Ecto neural progenitor cell (in vitro differentiated cells): Measurements from ENCODE around the gene UBTF.

ENCODE experiments used
- DNase-seq: peaks from one replicate; pipeline ENCODE4 v3.0.0-alpha.2; 2018; ENCODE audit warnings: low spot score

The UBTF gene

DNA sequence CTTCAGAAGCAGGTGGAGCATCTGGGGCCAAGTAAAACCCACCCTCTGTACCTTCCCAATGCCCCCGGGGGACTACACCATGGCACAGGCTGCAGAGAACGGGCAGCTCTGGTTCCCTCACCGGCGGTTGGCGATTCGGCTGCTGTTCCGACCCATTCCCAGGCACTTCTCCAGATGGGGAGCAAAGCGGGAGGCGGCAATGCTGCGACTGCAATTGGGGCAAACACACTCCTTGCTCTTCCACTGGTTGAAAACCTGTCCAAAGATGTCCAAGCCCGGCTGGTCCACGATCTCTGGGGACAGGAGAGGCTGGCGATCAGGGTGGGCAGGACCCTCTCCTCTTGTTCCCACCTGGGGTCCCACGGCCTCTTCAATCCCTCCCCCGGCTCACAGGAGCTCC lies 22.4 kb downstream of the UBTF start:
- no peak for DNase-seq

- DNase-seq, result no peak
These were observed 26.0 kb downstream of the UBTF start for GRCh38 chr17:44193326-44194084.

GRCh38 chr17:44192750-44193149 lies 26.7 kb downstream of the UBTF start:
- DNase-seq, result no peak

DNA sequence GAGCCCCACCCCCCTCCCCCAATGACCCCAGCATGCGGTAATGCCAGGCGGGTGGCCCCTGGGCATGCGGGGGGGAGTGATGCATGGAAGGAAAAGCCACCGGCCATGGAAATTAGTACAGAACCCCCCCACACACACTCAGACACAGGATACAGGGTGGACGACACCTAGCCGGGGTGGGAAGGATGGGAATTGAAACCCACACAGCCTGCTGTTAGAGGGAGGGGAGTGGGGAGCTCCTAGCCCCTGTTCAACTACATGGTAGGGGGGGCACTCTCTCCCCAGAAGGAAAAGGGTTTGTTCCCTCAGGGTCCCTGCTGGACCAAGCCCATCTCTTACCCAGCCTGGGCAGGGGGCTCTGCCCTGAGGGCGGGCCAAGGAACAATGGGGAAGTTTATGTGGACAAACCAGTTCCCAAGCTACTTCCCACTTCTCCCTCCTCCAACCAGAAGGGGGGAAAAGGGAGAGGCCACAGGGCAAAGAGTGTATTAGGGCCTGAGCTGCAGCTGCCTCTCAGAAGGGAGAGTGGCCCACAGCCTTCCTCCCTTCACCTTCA lies 27.5 kb downstream of the UBTF start:
- peak; percentile 66 for DNase-seq

- DNase-seq, result no peak
These were observed 28.1 kb downstream of the UBTF start for GRCh38 chr17:44191369-44191768.

DNA sequence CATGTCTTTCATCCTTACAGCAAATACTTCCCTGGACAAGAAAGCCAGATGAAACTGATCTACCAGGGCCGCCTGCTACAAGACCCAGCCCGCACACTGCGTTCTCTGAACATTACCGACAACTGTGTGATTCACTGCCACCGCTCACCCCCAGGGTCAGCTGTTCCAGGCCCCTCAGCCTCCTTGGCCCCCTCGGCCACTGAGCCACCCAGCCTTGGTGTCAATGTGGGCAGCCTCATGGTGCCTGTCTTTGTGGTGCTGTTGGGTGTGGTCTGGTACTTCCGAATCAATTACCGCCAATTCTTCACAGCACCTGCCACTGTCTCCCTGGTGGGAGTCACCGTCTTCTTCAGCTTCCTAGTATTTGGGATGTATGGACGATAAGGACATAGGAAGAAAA lies 29.0 kb downstream of the UBTF start:
- no peak for DNase-seq

DNA sequence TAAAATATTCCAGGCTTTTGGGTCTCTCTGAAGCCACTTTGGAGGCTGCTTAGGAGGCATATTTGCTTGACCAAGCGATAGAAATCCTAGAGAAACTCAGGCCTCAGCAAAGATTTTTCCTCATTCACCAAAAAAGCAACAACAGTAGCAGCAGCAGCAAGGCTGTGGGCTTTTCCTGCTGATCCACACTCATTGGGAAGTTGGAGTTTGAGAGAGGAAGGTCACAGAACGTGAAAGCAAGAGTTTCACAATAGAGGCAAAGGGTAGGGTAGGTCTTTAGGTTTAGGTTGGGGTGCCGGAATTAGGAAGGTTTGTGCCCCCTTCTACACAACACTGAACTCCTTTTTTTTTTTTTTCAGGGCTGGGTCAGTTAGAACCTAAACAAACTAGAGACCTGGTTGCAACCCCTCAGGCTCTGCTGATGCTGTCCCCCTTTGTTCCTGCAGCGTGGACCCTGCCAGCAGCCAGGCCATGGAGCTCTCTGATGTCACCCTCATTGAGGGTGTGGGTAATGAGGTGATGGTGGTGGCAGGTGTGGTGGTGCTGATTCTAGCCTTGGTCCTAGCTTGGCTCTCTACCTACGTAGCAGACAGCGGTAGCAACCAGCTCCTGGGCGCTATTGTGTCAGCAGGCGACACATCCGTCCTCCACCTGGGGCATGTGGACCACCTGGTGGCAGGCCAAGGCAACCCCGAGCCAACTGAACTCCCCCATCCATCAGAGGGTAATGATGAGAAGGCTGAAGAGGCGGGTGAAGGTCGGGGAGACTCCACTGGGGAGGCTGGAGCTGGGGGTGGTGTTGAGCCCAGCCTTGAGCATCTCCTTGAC lies 30.7 kb downstream of the UBTF start:
- no peak for DNase-seq

- DNase-seq, result no peak
These were observed 32.2 kb downstream of the UBTF start for GRCh38 chr17:44187131-44187899.

- DNase-seq, result peak; percentile 100
These were observed 33.0 kb downstream of the UBTF start, which contains the start of gene TMUB2 for GRCh38 chr17:44186307-44187130. Gene TMUB2 (plus strand): TSS chr17:44186972. CDS start chr17:44187709, 737 bp downstream.

DNA sequence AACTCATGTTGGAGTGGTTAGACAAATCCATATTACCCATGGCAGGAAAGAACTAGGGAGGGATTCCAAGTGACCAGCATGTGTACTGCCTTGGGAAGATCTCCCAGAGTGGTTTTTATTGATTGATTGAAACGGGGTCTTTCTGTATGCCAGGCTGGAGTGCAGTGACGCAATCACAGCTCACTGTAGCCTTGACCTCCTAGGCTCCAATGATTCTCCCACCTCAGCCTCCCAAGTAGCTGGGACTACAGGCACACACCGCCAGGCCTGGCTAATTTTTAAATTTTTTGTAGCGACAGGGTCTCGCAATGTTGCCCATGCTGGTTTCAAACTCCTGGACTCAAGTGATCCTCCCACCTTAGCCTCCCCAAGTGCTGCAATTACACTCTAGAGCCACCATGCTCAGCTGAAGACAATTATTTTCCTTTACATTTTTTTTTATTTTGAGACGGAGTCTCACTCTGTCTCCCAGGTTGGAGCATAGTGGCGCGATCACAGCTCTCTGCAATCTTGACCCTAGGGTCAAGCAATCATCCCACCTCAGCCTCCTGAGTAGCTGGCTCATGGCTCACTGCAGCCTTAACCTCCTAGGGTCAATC lies 35.2 kb downstream of the UBTF start:
- no peak for DNase-seq

GRCh38 chr17:44183024-44183423 lies 36.5 kb downstream of the UBTF start:
- DNase-seq, result no peak

DNA sequence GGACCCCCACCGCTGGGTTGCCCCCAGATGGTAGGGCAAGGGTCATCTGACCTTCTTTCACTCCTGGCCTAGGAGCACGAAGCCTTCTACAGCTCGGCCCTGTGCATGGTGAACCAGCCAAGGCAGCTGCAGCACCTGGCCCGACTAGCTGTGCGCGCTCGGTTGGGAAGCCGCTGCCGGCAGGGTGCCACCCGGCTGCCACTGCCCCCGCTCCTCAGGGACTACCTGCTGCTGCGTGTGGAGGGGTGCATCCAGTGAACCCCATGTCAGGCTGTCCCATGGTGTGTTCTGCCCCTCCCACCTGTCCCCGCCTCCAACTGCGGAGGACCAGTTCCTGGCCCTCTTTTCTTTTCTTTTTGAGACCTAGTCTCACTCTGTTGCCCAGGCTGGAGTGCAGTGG lies 41.3 kb downstream of the UBTF start:
- no peak for DNase-seq

DNA sequence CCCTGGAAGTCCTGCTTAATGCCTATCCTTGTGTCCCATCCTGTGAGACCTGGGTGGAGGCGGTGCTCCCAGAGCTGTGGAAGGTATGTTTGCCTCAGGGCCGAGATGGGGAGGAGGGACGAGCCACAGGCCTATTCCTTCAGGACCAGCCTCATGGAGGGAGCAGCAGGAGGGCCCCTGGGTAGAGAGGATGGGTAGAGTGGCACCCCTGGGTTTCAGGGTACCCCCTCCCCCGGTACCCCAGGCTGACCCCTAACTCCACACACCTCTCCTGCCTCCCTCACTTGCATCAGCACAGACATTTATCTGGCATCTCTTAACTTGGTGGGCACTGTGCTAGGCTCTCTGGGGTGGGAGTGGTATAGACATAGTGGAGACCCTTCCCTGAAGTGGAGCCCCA lies 41.8 kb downstream of the UBTF start:
- DNase-seq, result no peak

DNA sequence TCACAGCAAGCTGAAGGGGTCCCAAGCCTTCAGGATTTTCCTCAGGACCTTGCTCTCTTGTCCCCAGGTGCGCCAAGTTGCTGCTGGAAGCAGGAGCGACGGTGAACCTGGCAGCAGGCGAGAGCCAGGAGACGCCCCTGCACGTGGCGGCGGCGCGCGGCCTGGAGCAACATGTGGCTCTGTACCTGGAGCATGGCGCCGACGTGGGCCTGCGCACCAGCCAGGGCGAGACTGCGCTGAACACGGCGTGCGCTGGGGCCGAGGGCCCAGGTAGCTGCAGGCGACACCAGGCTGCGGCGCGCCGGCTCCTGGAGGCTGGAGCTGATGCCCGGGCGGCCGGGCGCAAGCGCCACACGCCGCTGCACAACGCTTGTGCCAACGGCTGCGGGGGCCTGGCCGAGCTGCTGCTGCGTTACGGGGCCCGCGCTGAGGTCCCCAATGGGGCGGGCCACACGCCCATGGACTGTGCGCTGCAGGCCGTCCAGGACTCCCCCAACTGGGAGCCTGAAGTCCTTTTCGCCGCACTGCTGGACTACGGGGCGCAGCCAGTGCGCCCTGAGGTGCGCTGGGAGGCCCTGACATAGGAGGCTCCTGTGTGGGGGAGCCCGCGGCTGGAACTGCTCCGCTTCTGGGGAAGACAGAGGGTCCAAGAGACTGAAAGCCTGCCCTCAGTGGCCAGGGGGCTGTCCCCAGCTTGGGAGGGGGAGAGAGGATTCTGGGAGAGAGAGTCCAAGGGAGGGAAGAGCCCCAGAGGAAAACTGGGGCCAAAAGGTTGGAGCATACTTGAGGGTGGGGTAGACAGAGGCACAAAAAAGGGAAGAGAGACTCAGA lies 42.6 kb downstream of the UBTF start:
- no peak for DNase-seq

GRCh38 chr17:44176257-44176656 lies 43.2 kb downstream of the UBTF start:
- DNase-seq, result no peak

DNA sequence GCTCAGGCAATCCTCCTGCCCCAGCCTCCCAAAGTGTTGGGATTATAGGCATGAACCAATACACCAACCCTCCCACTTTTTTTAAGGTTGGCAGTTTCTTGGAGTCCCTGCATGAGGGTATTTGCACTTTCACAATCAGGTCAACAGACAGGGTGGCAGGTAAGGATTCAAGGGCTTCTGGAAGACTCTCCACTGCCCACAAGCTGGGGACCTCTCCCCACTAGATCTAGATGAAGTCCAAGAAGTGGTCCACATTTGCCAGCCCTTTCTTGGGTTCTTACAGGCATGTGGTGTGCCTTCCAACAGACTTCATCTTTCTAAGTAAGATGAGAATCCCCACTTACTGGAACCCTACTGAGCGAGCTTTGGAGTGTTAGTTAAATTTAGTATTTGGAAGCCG lies 45.0 kb downstream of the UBTF start:
- no peak for DNase-seq

DNA sequence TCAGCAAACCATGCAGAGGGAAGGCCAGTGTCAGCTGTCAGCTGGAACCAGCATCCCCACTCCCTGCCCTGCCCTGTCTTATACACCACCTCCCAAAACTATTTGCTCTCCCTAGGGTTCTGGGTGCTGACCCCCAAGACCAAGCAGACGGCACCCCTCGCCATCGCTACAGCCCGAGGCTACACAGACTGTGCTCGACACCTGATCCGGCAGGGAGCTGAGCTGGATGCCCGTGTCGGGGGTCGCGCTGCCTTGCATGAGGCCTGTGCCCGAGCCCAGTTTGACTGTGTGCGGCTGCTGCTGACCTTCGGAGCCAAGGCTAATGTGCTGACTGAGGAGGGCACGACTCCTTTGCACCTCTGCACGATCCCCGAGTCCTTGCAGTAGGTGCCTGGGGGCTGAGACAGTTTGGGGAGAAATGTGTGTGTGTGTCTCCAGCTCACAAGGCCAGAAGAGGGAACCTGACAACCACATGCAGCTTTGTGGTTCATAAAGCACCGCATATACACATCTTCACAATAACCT lies 47.5 kb downstream of the UBTF start:
- no peak for DNase-seq

DNA sequence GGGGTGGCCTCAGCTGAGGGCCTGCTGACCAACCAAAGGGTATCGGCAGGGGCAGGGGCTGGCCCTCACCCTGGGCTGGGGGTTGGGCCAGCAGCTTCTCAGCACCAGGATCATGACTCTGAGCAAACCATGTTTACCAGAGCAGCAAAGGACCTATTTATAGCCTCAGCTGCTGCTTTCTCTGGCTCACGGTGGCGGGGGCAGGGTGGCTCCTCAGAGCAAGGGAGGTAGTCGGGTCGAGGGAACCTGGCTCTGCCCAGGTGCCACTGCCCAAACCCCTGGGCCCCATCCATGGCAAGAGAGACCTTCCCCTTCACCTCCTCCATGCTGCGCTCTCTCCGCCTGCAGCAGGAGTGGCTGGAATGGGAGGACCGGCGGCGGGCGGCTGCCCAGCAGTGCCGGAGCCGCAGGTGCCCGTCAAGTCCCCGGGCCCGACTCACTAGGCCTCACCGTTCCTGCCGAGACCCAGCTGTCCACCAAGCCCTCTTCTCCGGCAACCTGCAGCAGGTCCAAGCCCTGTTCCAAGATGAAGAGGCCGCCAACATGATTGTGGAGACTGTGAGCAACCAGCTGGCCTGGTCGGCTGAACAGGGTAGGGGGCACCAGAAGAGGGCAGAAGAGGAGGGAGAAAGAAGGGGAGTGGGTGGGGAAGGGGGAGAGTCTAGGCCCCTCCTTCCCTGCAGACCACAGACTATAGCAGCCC lies 48.8 kb downstream of the UBTF start, which contains the start of gene ASB16:
Gene ASB16 (plus strand): TSS at position 206 of the 703 bp plus-strand sequence. CDS start 86 bp downstream, at position 292.
- no peak for DNase-seq

DNA sequence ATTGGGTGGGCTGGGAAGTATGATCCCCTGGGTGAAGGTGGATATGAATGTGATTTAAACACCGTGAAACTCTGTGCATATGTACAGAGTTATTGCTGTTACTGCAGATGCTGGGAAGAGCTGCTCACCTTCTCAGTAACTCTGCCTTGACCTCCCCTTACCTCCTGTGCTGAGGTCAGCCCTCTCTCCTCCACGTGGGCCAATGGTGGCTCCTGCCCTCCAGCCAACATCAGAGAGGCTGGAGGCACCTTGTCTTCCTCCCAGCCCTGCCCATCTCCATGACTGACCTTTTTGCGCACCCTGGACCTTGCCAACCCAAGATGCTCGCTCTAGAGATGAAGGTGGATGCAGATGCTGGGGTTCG lies 49.4 kb downstream of the UBTF start:
- DNase-seq, result no peak
